ENCODE measurements around the gene GBP3.
"Not testable (repeated sequence)": the region's sequence is repeated elsewhere in the genome, so short reads cannot be mapped to it uniquely, and the experiment has no call there.

The GBP3 gene

GRCh38 chr1:89037186-89037585 is 14.5 kb upstream of the GBP3 start:
- no peak for DNase-seq

- DNase-seq: no peak
Measured at GRCh38 chr1:89035080-89035479, 12.4 kb upstream of the GBP3 start.

GRCh38 chr1:89034004-89034403 is 11.3 kb upstream of the GBP3 start:
- peak in 1 of 5 experiments; percentile 43 for DNase-seq

GRCh38 chr1:89029051-89029450 is 6.4 kb upstream of the GBP3 start:
- peak in 1 of 5 experiments; percentile 55 for DNase-seq

GRCh38 chr1:89025928-89026327 is 3.3 kb upstream of the GBP3 start:
- no peak for DNase-seq

GRCh38 chr1:89023026-89023425 is 360 bp upstream of the GBP3 start:
- no peak for DNase-seq

GRCh38 chr1:89018318-89018717 is 4.3 kb downstream of the GBP3 start:
- DNase-seq: not testable (repeated sequence)

- no peak for DNase-seq
Measured at GRCh38 chr1:89008511-89008910, 14.2 kb downstream of the GBP3 start.

- no peak for DNase-seq
Measured at GRCh38 chr1:89005286-89006151, 17.1 kb downstream of the GBP3 start.

GRCh38 chr1:89002176-89002575 is 20.5 kb downstream of the GBP3 start:
- DNase-seq: peak in 1 of 5 experiments; percentile 19

- DNase-seq: no peak
Measured at GRCh38 chr1:89001510-89001909, 21.2 kb downstream of the GBP3 start.

- peak in 2 of 5 experiments; percentile 48 to 77 for DNase-seq
Measured at GRCh38 chr1:88998716-88999115, 23.9 kb downstream of the GBP3 start.

GRCh38 chr1:88990426-88990825 is 32.2 kb downstream of the GBP3 start:
- no peak for DNase-seq

GRCh38 chr1:88985692-88986091 is 37.0 kb downstream of the GBP3 start:
- DNase-seq: no peak

- no peak for DNase-seq
Measured at GRCh38 chr1:88985032-88985431, 37.6 kb downstream of the GBP3 start.

- no peak for DNase-seq
Measured at GRCh38 chr1:88984569-88984968, 38.1 kb downstream of the GBP3 start.

- peak in 3 of 5 experiments; percentile 34 to 56 (median 55) for DNase-seq
Measured at GRCh38 chr1:88983791-88984559, 38.7 kb downstream of the GBP3 start.

- peak in 1 of 5 experiments; percentile 27 for DNase-seq
Measured at GRCh38 chr1:88982055-88982454, 40.6 kb downstream of the GBP3 start.

GRCh38 chr1:88981506-88981905 is 41.2 kb downstream of the GBP3 start:
- DNase-seq: not testable (repeated sequence)

GRCh38 chr1:88980870-88981269 is 41.8 kb downstream of the GBP3 start:
- DNase-seq: no peak

GRCh38 chr1:88979749-88980116 is 42.9 kb downstream of the GBP3 start:
- DNase-seq: no peak

- no peak for DNase-seq
Measured at GRCh38 chr1:88979054-88979748, 43.5 kb downstream of the GBP3 start.

- DNase-seq: no peak
Measured at GRCh38 chr1:88976235-88976634, 46.4 kb downstream of the GBP3 start.
